CD14-positive monocyte (primary cell): ENCODE measurements around the gene PLVAP. TPM values are rescaled to one million over a fixed set of nuclear protein-coding genes. Genes with fewer than 3 reads are reported as not detected.
A peak's percentile ranks its signal among the peaks of the same experiment; 100 is the strongest.

Source experiments
- DNase-seq, 3 donors: peaks; one replicate each; pipeline ENCODE4 v3.0.0-alpha.2; 2011 to 2022
- H2AFZ ChIP-seq: 2 replicates; pipeline ENCODE4 v1.6.0; 2012; ENCODE audit warnings: mild to moderate bottlenecking, low read depth, low read length, inconsistent platforms; ENCODE audit not compliant: insufficient read depth, poor library complexity, severe bottlenecking
- H3K27ac ChIP-seq, 2 donors: 1 replicate in 1 of 2; 2 replicates in 1 of 2; pipeline ENCODE4 v1.5.1; 2012 to 2013; ENCODE audit warnings: low read length in 2 of 2, control low read depth in 1 of 2, inconsistent platforms in 1 of 2, low read depth in 1 of 2, mild to moderate bottlenecking in 1 of 2
- H3K27me3 ChIP-seq, 2 donors: one replicate each; pipeline versions ENCODE4 v1.6.0 to v1.6.1; 2011 to 2013; ENCODE audit warnings: low read length in 2 of 2; ENCODE audit not compliant: control insufficient read depth in 2 of 2, insufficient read depth in 2 of 2
- H3K36me3 ChIP-seq, 2 donors: replicated peaks in 1 of 2; 1 replicate in 1 of 2; 2 replicates in 1 of 2; pipeline versions ENCODE4 v1.5.1 to v1.6.1; 2012 to 2013; ENCODE audit warnings: low read length in 2 of 2, control low read depth in 1 of 2, inconsistent platforms in 1 of 2, mild to moderate bottlenecking in 1 of 2; ENCODE audit not compliant: insufficient read depth in 2 of 2, control insufficient read depth in 1 of 2
- H3K4me1 ChIP-seq, 2 donors: 1 replicate in 1 of 2; 2 replicates in 1 of 2; pipeline versions ENCODE4 v1.5.1 to v1.6.1; 2012 to 2013; ENCODE audit warnings: low read length in 2 of 2, control low read depth in 1 of 2, inconsistent platforms in 1 of 2, mild to moderate bottlenecking in 1 of 2, moderate library complexity in 1 of 2; ENCODE audit not compliant: insufficient read depth in 2 of 2, control insufficient read depth in 1 of 2
- H3K4me2 ChIP-seq: replicated peaks from 2 replicates; pipeline ENCODE3; 2012; ENCODE audit warnings: low read length, moderate library complexity, mild to moderate bottlenecking; ENCODE audit not compliant: poor library complexity, severe bottlenecking; ENCODE audit errors: extremely low read depth
- H3K4me3 ChIP-seq, 3 experiments: fragments of 200-600 bp in 1 of 3; sonication (generic) in 1 of 3; replicated peaks in 1 of 3; 1 replicate in 2 of 3; 2 replicates in 1 of 3; pipeline ENCODE4 v1.5.1; 2011 to 2013; ENCODE audit warnings: low read length in 3 of 3, mild to moderate bottlenecking in 3 of 3, control low read depth in 2 of 3, low read depth in 2 of 3, inconsistent platforms in 1 of 3, moderate library complexity in 1 of 3
- H3K79me2 ChIP-seq: 2 replicates; pipeline ENCODE4 v1.6.0; 2012; ENCODE audit warnings: mild to moderate bottlenecking, control low read depth, inconsistent platforms, low read length, moderate library complexity; ENCODE audit not compliant: insufficient read depth
- H3K9ac ChIP-seq: 2 replicates; pipeline ENCODE4 v1.6.0; 2017; ENCODE audit warnings: low read length, mild to moderate bottlenecking; ENCODE audit not compliant: insufficient read depth, poor library complexity, severe bottlenecking
- H3K9me3 ChIP-seq, 2 donors: replicated peaks in 1 of 2; 1 replicate in 1 of 2; 2 replicates in 1 of 2; pipeline versions ENCODE4 v1.5.1 to v1.6.1; 2012 to 2013; ENCODE audit warnings: low read length in 2 of 2, control low read depth in 1 of 2; ENCODE audit not compliant: control insufficient read depth in 1 of 2, insufficient read depth in 1 of 2
- H4K20me1 ChIP-seq: 2 replicates; pipeline ENCODE4 v1.6.0; 2012; ENCODE audit warnings: mild to moderate bottlenecking, low read length, control low read depth, moderate library complexity; ENCODE audit not compliant: insufficient read depth
- H3K27ac Mint-ChIP-seq, 7 donors: one replicate each; pipeline ENCODE4 v1.8.0; 2020; ENCODE audit warnings: mild to moderate bottlenecking in 7 of 7, mixed read lengths in 7 of 7, moderate library complexity in 6 of 7, inconsistent platforms in 2 of 7
- H3K27me3 Mint-ChIP-seq, 3 donors: one replicate each; pipeline ENCODE4 v1.8.0; 2021 to 2022; ENCODE audit warnings: low read depth in 3 of 3, mild to moderate bottlenecking in 3 of 3, mixed read lengths in 3 of 3, moderate library complexity in 3 of 3, inconsistent platforms in 1 of 3
- H3K36me3 Mint-ChIP-seq, 2 donors: one replicate each; pipeline ENCODE4 v1.8.0; 2020; ENCODE audit warnings: mixed read lengths in 2 of 2, inconsistent platforms in 1 of 2, mild to moderate bottlenecking in 1 of 2
- H3K4me1 Mint-ChIP-seq: one replicate; pipeline ENCODE4 v1.8.0; 2020; ENCODE audit warnings: mild to moderate bottlenecking, mixed read lengths
- H3K4me3 Mint-ChIP-seq, 2 donors: one replicate each; pipeline ENCODE4 v1.8.0; 2020; ENCODE audit warnings: mild to moderate bottlenecking in 2 of 2, mixed read lengths in 2 of 2, moderate library complexity in 1 of 2
- H3K9me3 Mint-ChIP-seq, 7 donors: one replicate each; pipeline ENCODE4 v1.8.0; 2020 to 2022; ENCODE audit warnings: mixed read lengths in 7 of 7, mild to moderate bottlenecking in 6 of 7, moderate library complexity in 6 of 7, inconsistent platforms in 2 of 7
- WGBS: methylation state at CpG from one replicate; pipeline ENCODE4 v1.1.5; 2013; ENCODE audit warnings: missing lambda C conversion rate; ENCODE audit not compliant: insufficient coverage; 5-methylcytosine and 5-hydroxymethylcytosine counted together
- intact Hi-C, 2 donors: fragments of 100-400 bp; cut with micrococcal nuclease; formaldehyde crosslinking; loops; one replicate each; pipeline versions ENCODE4 v1.15.0 to v1.15.1; 2023
- polyA plus RNA-seq, 3 donors: library from polyadenylated mRNA; depleted of rRNA in 1 of 3; unstranded in 2 of 3; stranded (reverse) in 1 of 3; fragments of 300-500 nt in 2 of 3; fragments of >200 nt in 1 of 3; fragmentation: Illumina TruSeq in 2 of 3; gene quantifications; 1 replicate in 2 of 3; 2 replicates in 1 of 3; pipeline ENCODE4 v1.2.3, GENCODE V29; 2012 to 2021
- TF ChIP-seq, protein P1 (sequence below): fragments of 200-600 bp; IDR thresholded peaks from one replicate; pipeline ENCODE4 v1.8.0; 2022; ENCODE audit warnings: antibody characterized with exemption, mild to moderate bottlenecking

PLVAP gene
- polyA plus RNA-seq, 3 donors: 0.08 to 0.81 TPM; not detected in 1

DNA sequence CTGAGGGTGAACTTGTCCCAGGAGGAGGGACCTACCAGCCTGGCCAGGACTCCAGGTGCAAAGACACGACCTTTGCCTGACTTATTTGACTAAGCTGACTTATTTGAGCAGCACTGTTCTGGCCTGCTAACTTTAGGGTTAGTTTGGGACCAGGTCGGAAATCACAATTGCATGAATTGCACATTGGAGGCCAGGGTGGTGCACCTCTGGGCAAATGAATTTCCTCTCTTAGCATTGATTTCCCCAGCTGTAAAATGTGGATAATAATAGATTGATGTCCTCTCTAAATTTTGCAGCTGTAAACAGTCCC lies 29.7 kb upstream of the PLVAP start:
- peaks cover 46% of the 10 kb centered on the region for H3K4me1 Mint-ChIP-seq
- Histone ChIP-seq H3K27ac (peak overlapping the region; percentile 65 to 92), H3K4me2 (peak overlapping the region; percentile 98), H3K4me3 (peak overlapping the region; percentile 67 to 93 (median 67)), H2AFZ (peak overlapping the region; percentile 88), H3K36me3 (peaks cover 9 to 23% of the 10 kb centered on the region in 2 donors), H3K9ac (peak overlapping the region; percentile 85), H4K20me1 (peaks cover 35% of the 10 kb centered on the region), H3K4me1 (peaks cover 39 to 50% of the 10 kb centered on the region in 2 donors), H3K9me3 (no peaks in the 10 kb centered on the region), H3K79me2 (peaks cover 77% of the 10 kb centered on the region), H3K27me3 (no peaks in the 10 kb centered on the region)
- 7% methylated on average over 2 of the region's 2 CpGs for WGBS
- intact Hi-C loops: loop anchor here in 1 of 2 donors (2.0 kb wide), 1 partner anchor 14 kb away; the partner anchor contains the start of gene MVB12A
- peaks cover 0 to 1% (median 0%) of the 10 kb centered on the region in 3 donors for H3K27me3 Mint-ChIP-seq
- H3K9me3 Mint-ChIP-seq: peaks cover 0 to 2% (median 0%) of the 10 kb centered on the region in 7 donors
- DNase-seq: no peak
- H3K4me3 Mint-ChIP-seq: peak overlapping the region; percentile 90 to 94
- TF ChIP-seq, protein P1, sequence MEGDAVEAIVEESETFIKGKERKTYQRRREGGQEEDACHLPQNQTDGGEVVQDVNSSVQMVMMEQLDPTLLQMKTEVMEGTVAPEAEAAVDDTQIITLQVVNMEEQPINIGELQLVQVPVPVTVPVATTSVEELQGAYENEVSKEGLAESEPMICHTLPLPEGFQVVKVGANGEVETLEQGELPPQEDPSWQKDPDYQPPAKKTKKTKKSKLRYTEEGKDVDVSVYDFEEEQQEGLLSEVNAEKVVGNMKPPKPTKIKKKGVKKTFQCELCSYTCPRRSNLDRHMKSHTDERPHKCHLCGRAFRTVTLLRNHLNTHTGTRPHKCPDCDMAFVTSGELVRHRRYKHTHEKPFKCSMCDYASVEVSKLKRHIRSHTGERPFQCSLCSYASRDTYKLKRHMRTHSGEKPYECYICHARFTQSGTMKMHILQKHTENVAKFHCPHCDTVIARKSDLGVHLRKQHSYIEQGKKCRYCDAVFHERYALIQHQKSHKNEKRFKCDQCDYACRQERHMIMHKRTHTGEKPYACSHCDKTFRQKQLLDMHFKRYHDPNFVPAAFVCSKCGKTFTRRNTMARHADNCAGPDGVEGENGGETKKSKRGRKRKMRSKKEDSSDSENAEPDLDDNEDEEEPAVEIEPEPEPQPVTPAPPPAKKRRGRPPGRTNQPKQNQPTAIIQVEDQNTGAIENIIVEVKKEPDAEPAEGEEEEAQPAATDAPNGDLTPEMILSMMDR: no peak
- H3K27ac Mint-ChIP-seq: peak overlapping the region; percentile 89 to 96 (median 95)
- peaks cover 12 to 29% of the 10 kb centered on the region in 2 donors for H3K36me3 Mint-ChIP-seq

DNA sequence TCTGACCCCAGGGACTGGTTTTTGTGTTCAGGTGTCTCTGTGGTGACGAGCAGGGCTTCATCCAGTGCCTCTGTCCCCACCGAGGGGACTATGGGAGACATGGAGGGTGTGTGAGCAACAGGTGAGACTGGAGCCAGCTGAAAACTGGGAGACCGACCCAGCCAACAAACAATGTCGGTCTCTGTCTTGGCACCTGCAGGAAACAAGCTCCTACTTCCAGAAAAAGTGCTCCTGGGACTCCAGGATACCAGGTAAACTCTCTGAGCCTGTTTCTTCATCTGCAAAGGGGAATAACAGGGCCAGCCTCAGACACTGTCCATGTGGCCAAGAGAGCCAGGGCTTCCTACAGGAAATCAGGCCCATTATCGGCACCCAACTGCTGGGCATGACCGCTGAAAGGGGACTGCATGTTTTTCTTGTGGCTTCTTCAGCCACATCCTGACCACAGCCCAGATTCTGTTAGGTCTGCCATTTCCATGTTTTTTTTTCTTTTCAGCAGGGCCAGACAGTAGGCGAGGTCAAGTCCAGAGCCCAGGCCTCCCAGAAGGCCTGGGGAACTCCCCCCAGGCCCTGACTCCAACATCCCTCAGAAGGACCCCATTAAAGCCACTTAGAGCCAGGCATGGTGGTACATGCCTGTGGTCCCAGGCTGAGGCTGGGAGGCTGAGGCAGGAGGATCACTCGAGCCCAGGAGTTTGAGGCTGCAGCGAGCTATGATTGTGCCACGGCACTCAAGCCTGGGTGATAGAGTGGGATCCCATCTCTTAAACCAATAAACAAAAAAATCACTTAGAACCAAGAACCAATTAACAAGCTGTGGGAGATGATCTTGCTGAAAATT lies 29.1 kb upstream of the PLVAP start:
- Histone ChIP-seq H3K4me3 (peak overlapping the region; percentile 67 to 93 (median 67)), H3K4me2 (peak overlapping the region; percentile 98), H3K27me3 (no peaks in the 10 kb centered on the region), H3K36me3 (peaks cover 9 to 23% of the 10 kb centered on the region in 2 donors), H3K9ac (peak overlapping the region; percentile 85), H3K27ac (peak overlapping the region; percentile 65 to 92), H2AFZ (peak overlapping the region; percentile 88), H4K20me1 (peaks cover 29% of the 10 kb centered on the region), H3K79me2 (peaks cover 77% of the 10 kb centered on the region), H3K4me1 (peaks cover 39 to 50% of the 10 kb centered on the region in 2 donors), H3K9me3 (no peaks in the 10 kb centered on the region)
- peaks cover 12 to 29% of the 10 kb centered on the region in 2 donors for H3K36me3 Mint-ChIP-seq
- peak overlapping the region; percentile 90 to 94 for H3K4me3 Mint-ChIP-seq
- TF ChIP-seq, protein P1: no peak
- whole genome bisulfite sequencing: 0% methylated on average over 7 of the region's 10 CpGs
- peaks cover 46% of the 10 kb centered on the region for H3K4me1 Mint-ChIP-seq
- intact Hi-C loops: loop anchor here in 1 of 2 donors (2.0 kb wide), 1 partner anchor 15 kb away; the partner anchor contains the start of gene MVB12A
- H3K27ac Mint-ChIP-seq: peak overlapping the region; percentile 93 to 96 (median 96)
- peaks cover 0 to 1% (median 0%) of the 10 kb centered on the region in 3 donors for H3K27me3 Mint-ChIP-seq
- peaks cover 0 to 2% (median 0%) of the 10 kb centered on the region in 7 donors for H3K9me3 Mint-ChIP-seq
- DNase-seq: no peak
